ENCODE results near the gene CSGALNACT2. TPM values are rescaled to one million over a fixed set of nuclear protein-coding genes. Genes with fewer than 3 reads are reported as not detected.
"Not testable (repeated sequence)": the region's sequence is repeated elsewhere in the genome, so short reads cannot be mapped to it uniquely, and the experiment has no call there.

The CSGALNACT2 gene
- polyA plus RNA-seq, 3 donors, result 17.9 to 20.7 (median 18.9) TPM

- no peak for DNase-seq (ENCODE audit: extremely low read depth in 1 of 11, low read depth in 9 of 11, low spot score in 4 of 11)
Measured at GRCh38 chr10:43160921-43161255, 22.6 kb downstream of the CSGALNACT2 start.

GRCh38 chr10:43162604-43163003 is 24.4 kb downstream of the CSGALNACT2 start:
- DNase-seq (ENCODE audit: extremely low read depth in 1 of 11, low read depth in 9 of 11, low spot score in 4 of 11), result no peak

GRCh38 chr10:43166207-43166879 is 28.1 kb downstream of the CSGALNACT2 start:
- DNase-seq (ENCODE audit: extremely low read depth in 1 of 11, low read depth in 9 of 11, low spot score in 4 of 11), result no peak

GRCh38 chr10:43166880-43167497 is 28.7 kb downstream of the CSGALNACT2 start:
- DNase-seq (ENCODE audit: extremely low read depth in 1 of 11, low read depth in 9 of 11, low spot score in 4 of 11), result no peak

GRCh38 chr10:43167498-43167889 is 29.2 kb downstream of the CSGALNACT2 start:
- no peak for DNase-seq (ENCODE audit: extremely low read depth in 1 of 11, low read depth in 9 of 11, low spot score in 4 of 11)

- DNase-seq (ENCODE audit: extremely low read depth in 1 of 11, low read depth in 9 of 11, low spot score in 4 of 11), result no peak
Measured at GRCh38 chr10:43170491-43170890, 32.2 kb downstream of the CSGALNACT2 start.

GRCh38 chr10:43172645-43173044 is 34.4 kb downstream of the CSGALNACT2 start:
- no peak for DNase-seq (ENCODE audit: extremely low read depth in 1 of 11, low read depth in 9 of 11, low spot score in 4 of 11)

GRCh38 chr10:43173120-43173519 is 34.9 kb downstream of the CSGALNACT2 start:
- no peak for DNase-seq (ENCODE audit: extremely low read depth in 1 of 11, low read depth in 9 of 11, low spot score in 4 of 11)

- DNase-seq (ENCODE audit: extremely low read depth in 1 of 11, low read depth in 9 of 11, low spot score in 4 of 11), result no peak
Measured at GRCh38 chr10:43174969-43175368, 36.7 kb downstream of the CSGALNACT2 start.

- no peak for DNase-seq (ENCODE audit: extremely low read depth in 1 of 11, low read depth in 9 of 11, low spot score in 4 of 11)
Measured at GRCh38 chr10:43176271-43176670, 38.0 kb downstream of the CSGALNACT2 start.

GRCh38 chr10:43177595-43177994 is 39.4 kb downstream of the CSGALNACT2 start:
- DNase-seq (ENCODE audit: extremely low read depth in 1 of 11, low read depth in 9 of 11, low spot score in 4 of 11), result no peak

GRCh38 chr10:43181146-43181545 is 42.9 kb downstream of the CSGALNACT2 start:
- DNase-seq (ENCODE audit: extremely low read depth in 1 of 11, low read depth in 9 of 11, low spot score in 4 of 11), result no peak

- not testable (repeated sequence) for DNase-seq (ENCODE audit: extremely low read depth in 1 of 11, low read depth in 9 of 11, low spot score in 4 of 11)
Measured at GRCh38 chr10:43183764-43184163, 45.5 kb downstream of the CSGALNACT2 start.

GRCh38 chr10:43186150-43186549 is 47.9 kb downstream of the CSGALNACT2 start:
- no peak for DNase-seq (ENCODE audit: extremely low read depth in 1 of 11, low read depth in 9 of 11, low spot score in 4 of 11)

GRCh38 chr10:43187213-43187612 is 49.0 kb downstream of the CSGALNACT2 start:
- no peak for DNase-seq (ENCODE audit: extremely low read depth in 1 of 11, low read depth in 9 of 11, low spot score in 4 of 11)

GRCh38 chr10:43188702-43189101 is 50.5 kb downstream of the CSGALNACT2 start:
- no peak for DNase-seq (ENCODE audit: extremely low read depth in 1 of 11, low read depth in 9 of 11, low spot score in 4 of 11)

GRCh38 chr10:43190289-43190688 is 52.0 kb downstream of the CSGALNACT2 start:
- no peak for DNase-seq (ENCODE audit: extremely low read depth in 1 of 11, low read depth in 9 of 11, low spot score in 4 of 11)

- no peak for DNase-seq (ENCODE audit: extremely low read depth in 1 of 11, low read depth in 9 of 11, low spot score in 4 of 11)
Measured at GRCh38 chr10:43190775-43191174, 52.5 kb downstream of the CSGALNACT2 start.

GRCh38 chr10:43192884-43193283 is 54.6 kb downstream of the CSGALNACT2 start:
- no peak for DNase-seq (ENCODE audit: extremely low read depth in 1 of 11, low read depth in 9 of 11, low spot score in 4 of 11)

GRCh38 chr10:43193496-43194080 is 55.3 kb downstream of the CSGALNACT2 start:
- no peak for DNase-seq (ENCODE audit: extremely low read depth in 1 of 11, low read depth in 9 of 11, low spot score in 4 of 11)

- no peak for DNase-seq (ENCODE audit: extremely low read depth in 1 of 11, low read depth in 9 of 11, low spot score in 4 of 11)
Measured at GRCh38 chr10:43194266-43194665, 56.0 kb downstream of the CSGALNACT2 start.
